SJSA1 (cell line): Measurements from ENCODE around the gene CREBBP. TPM values are rescaled to one million over a fixed set of nuclear protein-coding genes. Genes with fewer than 3 reads are reported as not detected.
"Not testable (repeated sequence)": the region's sequence is repeated elsewhere in the genome, so short reads cannot be mapped to it uniquely, and the experiment has no call there.

ENCODE experiments used
- DNase-seq, 2 experiments: peaks; one replicate each; pipeline ENCODE4 v3.0.0-alpha.2; 2015 to 2020; ENCODE audit warnings: low spot score in 2 of 2, low read depth in 1 of 2
- H3K27ac ChIP-seq: fragments of 250-450 bp; sonication (Bioruptor Pico); 2 replicates; pipeline ENCODE4 v1.5.1; 2020; ENCODE audit warnings: mild to moderate bottlenecking, moderate library complexity
- H3K27me3 ChIP-seq: fragments of 250-450 bp; sonication (Bioruptor Pico); replicated peaks from 2 replicates; pipeline ENCODE4 v1.5.1; 2020; ENCODE audit warnings: mild to moderate bottlenecking, moderate library complexity
- H3K36me3 ChIP-seq: fragments of 250-450 bp; sonication (Bioruptor Pico); 2 replicates; pipeline ENCODE4 v1.5.1; 2020; ENCODE audit warnings: mild to moderate bottlenecking
- H3K4me1 ChIP-seq: fragments of 250-450 bp; sonication (Bioruptor Pico); replicated peaks from 2 replicates; pipeline ENCODE4 v1.6.1; 2021; ENCODE audit warnings: mild to moderate bottlenecking
- H3K4me3 ChIP-seq: fragments of 250-450 bp; sonication (Bioruptor Pico); 2 replicates; pipeline ENCODE4 v1.5.1; 2020; ENCODE audit warnings: mild to moderate bottlenecking
- H3K9me3 ChIP-seq: fragments of 250-450 bp; sonication (Bioruptor Pico); replicated peaks from 2 replicates; pipeline ENCODE4 v1.5.1; 2020; ENCODE audit warnings: mild to moderate bottlenecking
- total RNA-seq: library from RNA; depleted of rRNA; stranded (reverse); fragments of >200 nt; shearing (Covaris generic); gene quantifications from 2 replicates; pipeline ENCODE4 v1.2.3, GENCODE V29; 2014

Gene CREBBP
- total RNA-seq, 1 experiment from 2014 or later = 16.8 TPM

DNA sequence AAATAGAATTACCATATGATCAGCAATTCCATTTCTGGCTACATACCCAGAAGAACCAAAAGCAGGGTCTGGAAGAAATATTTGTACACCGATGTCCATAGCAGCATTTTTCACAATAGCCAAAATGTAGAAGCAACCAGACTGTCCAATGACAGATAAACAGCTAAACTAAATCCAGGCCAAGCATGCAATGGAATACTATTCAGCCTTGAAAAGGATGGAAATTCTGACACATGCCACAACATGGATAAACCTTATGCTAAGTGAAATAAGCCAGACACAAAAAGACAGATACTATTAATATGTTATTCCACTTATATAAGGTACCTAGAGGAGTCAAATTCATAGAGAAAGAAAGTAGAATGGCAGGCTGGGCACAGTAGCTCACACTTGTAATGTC is 25.9 kb upstream of the CREBBP start:
- no peak for DNase-seq
- Histone ChIP-seq H3K9me3 (no peaks in the 10 kb centered on the region), H3K4me3 (no peak overlapping the region), H3K27me3 (no peaks in the 10 kb centered on the region), H3K36me3 (no peaks in the 10 kb centered on the region), H3K4me1 (no peaks in the 10 kb centered on the region), H3K27ac (no peak overlapping the region)

DNA sequence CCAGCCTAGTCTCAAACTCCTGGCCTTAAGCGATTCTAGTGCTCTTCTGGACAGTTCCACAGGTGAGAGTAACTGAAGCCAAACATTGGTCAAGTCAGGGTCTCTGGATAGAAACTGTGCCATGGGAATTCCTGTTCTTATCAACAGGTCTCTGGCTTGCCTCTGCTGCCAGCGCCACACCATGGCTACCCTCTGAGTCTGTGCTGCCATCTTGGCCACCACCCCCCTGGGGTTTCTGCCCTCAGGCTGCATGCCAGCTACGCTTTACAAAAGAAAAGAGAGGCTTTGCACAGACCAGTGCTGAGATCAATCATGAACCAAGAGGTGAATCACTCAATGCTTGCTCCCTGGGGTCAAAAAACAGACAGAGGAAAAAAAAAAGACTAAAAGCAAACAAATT is 24.4 kb upstream of the CREBBP start:
- DNase-seq = no peak

DNA sequence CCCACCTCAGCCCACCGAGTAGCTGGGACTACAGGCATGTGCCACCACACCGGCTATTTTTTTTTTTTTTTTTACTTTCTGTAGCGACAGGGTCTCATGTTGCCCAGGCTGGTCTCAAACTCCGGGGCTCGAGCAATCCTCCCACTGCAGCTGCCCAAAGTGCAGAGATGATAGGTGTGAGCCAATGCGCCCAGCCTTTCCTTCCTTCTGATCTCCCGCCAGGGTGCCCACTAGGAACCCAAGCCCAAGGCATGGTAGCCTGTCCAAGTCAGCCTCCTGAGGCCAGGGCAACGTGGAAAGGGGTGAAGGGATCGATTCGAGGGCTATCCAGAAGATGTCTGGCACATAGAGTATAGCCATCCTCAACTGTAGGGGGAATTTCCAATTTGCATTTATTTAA is 9.6 kb upstream of the CREBBP start:
- no peak for DNase-seq
- H3K4me3 ChIP-seq = no peak overlapping the region
- H3K27ac ChIP-seq = no peak overlapping the region
- H3K27me3 ChIP-seq = no peaks in the 10 kb centered on the region
- no peaks in the 10 kb centered on the region for H3K9me3 ChIP-seq
- H3K4me1 ChIP-seq = no peaks in the 10 kb centered on the region
- H3K36me3 ChIP-seq = no peaks in the 10 kb centered on the region

More for the DNA sequence above, 24.4 kb upstream of the CREBBP start:
- Histone ChIP-seq H3K27me3 (no peaks in the 10 kb centered on the region), H3K9me3 (no peaks in the 10 kb centered on the region), H3K36me3 (no peaks in the 10 kb centered on the region), H3K4me1 (no peaks in the 10 kb centered on the region), H3K27ac (no peak overlapping the region), H3K4me3 (no peak overlapping the region)

DNA sequence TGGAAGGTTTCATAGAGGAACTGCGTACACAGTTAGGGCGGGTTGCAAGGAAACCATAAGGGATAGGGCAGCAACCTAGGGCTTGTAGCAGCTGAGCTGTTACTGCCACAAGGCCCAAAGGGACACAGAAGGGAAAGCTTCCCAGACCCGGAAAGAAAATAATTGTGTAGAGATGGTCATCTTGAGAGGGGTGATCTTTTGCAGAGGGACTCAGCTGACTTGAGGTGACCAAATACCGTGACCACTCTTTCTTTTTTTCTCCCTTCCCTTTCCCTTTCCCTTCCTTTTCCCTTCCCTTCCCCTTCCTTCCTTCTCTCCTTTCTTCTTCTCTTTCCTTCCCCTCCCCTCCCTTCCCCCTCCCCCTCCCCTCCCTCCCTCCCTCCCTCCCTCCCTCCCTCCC is 8.5 kb upstream of the CREBBP start:
- Histone ChIP-seq H3K4me3 (no peak overlapping the region), H3K27me3 (no peaks in the 10 kb centered on the region), H3K9me3 (no peaks in the 10 kb centered on the region), H3K4me1 (no peaks in the 10 kb centered on the region), H3K27ac (no peak overlapping the region), H3K36me3 (no peaks in the 10 kb centered on the region)
- DNase-seq = no peak

DNA sequence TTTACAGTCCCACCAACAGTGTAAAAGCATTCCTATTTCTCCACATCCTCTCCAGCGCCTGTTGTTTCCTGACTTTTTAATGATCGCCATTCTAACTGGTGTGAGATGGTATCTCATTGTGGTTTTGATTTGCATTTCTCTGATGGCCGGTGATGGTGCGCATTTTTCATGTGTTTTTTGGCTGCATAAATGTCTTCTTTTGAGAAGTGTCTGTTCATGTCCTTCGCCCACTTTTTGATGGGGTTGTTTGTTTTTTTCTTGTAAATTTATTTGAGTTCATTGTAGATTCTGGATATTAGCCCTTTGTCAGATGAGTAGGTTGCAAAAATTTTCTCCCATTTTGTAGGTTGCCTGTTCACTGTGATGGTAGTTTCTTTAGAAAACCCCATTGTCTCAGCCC is 5.5 kb upstream of the CREBBP start:
- H3K27ac ChIP-seq, H3K9me3 ChIP-seq, H3K36me3 ChIP-seq, H3K4me1 ChIP-seq, H3K4me3 ChIP-seq, DNase-seq, H3K27me3 ChIP-seq: not testable (repeated sequence)

DNA sequence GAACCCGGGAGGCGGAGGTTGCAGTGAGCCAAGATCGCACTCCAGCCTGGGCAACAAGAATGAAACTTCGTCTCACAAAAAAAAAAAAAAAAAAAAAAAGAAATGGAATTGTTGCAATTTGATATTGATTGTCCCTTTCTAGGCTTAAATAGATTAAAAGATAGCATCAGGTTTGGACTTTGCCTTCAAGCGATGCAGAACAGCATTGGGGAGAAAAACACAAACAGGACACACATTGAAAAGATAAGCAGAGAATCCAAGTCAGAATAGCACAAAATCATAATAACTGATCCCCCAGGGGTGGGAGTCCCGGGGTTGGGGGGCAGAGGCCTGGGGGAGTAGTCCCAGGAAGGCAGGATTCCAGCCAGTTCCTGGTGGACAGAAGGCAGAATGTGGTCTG is 3.9 kb upstream of the CREBBP start:
- DNase-seq = no peak
- H3K36me3 ChIP-seq = peaks cover 10% of the 10 kb centered on the region
- H3K9me3 ChIP-seq = peaks cover 4% of the 10 kb centered on the region; the same call in 1 of the 2 replicates
- H3K27me3 ChIP-seq = no peaks in the 10 kb centered on the region
- peaks cover 9% of the 10 kb centered on the region for H3K4me1 ChIP-seq
- no peak overlapping the region for H3K27ac ChIP-seq
- H3K4me3 ChIP-seq = no peak overlapping the region

DNA sequence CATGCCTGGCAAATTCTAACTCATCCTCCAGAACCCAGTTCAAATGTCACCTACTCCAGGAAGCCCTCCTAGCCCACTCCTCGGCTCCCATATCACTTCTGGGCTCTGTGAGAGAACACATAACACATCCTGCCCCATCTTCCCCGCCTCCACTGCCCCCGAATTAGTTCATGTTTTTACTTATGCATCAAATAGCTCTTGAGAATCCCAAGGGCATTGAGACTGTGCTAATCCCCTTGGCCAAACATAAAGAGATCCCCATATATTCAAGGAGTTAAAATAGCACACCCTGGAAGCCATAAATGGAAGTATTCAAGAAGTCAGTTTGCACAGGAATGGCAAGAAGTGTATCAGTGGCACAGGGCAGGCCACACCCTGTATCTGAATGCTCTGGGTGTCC is 2.0 kb upstream of the CREBBP start:
- Histone ChIP-seq H3K4me1 (peaks cover 19% of the 10 kb centered on the region), H3K4me3 (no peak overlapping the region), H3K9me3 (peaks cover 7% of the 10 kb centered on the region; the same call in 1 of the 2 replicates), H3K36me3 (peaks cover 29% of the 10 kb centered on the region), H3K27me3 (no peaks in the 10 kb centered on the region), H3K27ac (no peak overlapping the region)
- DNase-seq = no peak

DNA sequence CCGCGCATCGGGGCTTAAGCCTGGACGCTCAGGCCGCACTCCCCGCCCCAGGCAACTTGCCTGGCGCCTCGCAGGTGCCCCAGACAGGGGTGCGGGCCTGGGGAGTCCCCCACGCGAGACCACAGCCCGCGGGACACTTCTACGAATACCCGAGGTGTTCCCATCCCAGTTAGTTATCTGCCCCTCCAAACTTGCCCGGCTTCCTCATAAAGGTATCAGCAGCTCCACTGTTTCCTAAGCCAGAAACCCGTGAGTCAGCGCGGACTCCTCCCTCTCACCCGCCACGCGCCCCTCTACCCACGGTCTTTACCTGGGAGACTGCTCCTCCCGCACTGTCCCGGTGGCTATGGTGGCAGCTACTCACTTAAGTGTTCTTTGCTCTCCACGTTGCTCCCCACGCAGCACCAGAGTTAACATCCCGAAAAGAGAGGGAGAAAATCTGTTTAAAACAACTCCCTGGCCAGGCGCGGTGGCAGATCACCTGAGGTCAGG is 1.0 kb upstream of the CREBBP start:
- no peak for DNase-seq
- peaks cover 23% of the 10 kb centered on the region for H3K4me1 ChIP-seq
- no peak overlapping the region for H3K27ac ChIP-seq
- peaks cover 35% of the 10 kb centered on the region for H3K36me3 ChIP-seq
- H3K9me3 ChIP-seq = peaks cover 7% of the 10 kb centered on the region; the same call in 1 of the 2 replicates
- peak overlapping the region; percentile 88 for H3K4me3 ChIP-seq
- no peaks in the 10 kb centered on the region for H3K27me3 ChIP-seq

DNA sequence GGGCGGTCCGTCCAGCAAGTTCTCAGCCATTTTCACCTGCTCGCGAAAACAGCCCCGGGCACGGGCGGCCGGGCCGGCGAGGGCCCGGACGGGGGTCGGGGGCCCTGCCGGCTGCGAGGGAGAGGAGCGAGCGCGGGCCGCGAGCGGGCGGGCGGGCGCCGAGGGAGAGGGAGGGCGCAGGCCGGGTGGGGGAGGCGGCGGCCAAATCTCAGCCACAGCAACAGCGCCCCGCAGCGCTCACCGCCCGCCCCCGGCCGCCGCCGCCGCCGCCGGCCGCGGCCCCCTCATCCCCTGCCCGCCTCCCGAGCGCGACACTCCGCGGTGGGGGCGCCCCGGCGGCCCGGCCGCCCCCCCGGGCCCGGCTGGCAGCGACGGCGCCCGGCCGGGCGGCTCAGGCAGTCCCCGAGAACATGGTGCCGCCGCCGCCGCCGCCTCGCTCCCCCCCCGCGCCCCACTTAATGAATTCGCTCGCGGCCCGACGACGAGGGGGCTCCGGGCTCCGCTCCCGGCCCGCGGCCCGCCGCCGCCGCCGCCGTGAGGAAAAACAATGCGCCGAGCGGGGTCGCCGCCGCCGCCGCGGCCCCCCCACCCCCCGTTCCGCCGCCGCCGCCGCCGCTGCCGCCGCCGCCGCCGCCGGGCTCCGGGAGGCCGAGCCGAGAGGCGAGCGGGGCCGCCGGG is 487 bp downstream of the CREBBP start:
- DNase-seq = peak in 1 of 2 experiments; percentile 76

DNA sequence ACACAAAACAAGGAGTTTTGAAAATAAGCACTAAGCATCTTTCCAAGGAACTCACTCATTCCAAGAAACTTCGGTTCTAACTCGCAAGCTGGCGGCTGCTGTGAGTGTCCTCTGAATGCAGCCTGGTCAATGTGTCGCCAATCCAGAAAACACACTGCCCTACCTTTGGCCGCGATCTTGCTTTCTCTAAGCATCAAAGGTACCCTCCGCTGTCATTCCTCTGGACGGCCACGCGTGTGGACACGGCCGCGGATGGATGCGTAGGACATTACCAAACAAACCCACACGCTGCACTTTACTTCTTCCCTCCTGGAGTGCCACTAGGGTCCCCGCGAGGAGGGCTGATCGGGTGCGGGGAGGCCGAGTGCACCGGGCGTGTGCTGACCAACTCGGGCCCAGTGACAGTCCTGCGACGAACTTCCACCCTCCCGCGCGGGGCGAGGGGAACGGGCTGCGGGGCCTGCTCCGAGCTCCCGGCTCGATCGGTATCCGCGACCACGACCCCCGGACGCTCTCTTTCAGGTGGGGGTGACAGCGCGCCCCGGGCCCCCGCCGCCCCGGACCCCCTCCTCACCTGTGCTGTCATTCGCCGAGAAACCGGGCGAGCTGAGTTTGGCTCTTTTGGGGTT is 1.1 kb downstream of the CREBBP start:
- peak in 1 of 2 experiments; percentile 36 for DNase-seq
- Histone ChIP-seq H3K27me3 (no peaks in the 10 kb centered on the region), H3K36me3 (peaks cover 42% of the 10 kb centered on the region), H3K4me3 (peak overlapping the region; percentile 88), H3K27ac (no peak overlapping the region), H3K9me3 (peaks cover 7% of the 10 kb centered on the region; the same call in 1 of the 2 replicates), H3K4me1 (peaks cover 31% of the 10 kb centered on the region)

More for the DNA sequence above, 487 bp downstream of the CREBBP start:
- H3K27ac ChIP-seq = peak overlapping the region; percentile 80
- H3K4me3 ChIP-seq = peak overlapping the region; percentile 88
- H3K9me3 ChIP-seq = peaks cover 7% of the 10 kb centered on the region; the same call in 1 of the 2 replicates
- no peaks in the 10 kb centered on the region for H3K27me3 ChIP-seq
- peaks cover 27% of the 10 kb centered on the region for H3K4me1 ChIP-seq
- peaks cover 36% of the 10 kb centered on the region for H3K36me3 ChIP-seq

DNA sequence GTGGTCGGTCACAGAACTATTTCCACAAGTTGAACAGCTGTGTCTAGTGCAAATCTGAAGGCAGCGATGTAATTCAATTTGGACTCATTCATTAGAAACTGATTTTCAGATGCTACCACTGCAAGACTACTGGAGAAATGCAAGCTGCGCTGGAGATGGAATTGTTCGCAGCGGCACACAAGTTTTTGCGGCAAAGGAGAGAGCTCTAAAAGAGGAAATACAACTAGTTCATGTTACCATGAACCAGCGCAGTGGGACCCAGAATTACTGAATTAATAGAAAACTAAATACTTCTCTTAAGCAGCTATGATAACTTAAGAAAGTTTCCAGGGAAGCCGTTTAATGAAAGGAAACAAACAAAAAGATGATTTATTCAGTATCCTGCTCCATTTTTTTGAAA is 1.9 kb downstream of the CREBBP start:
- peaks cover 42% of the 10 kb centered on the region for H3K36me3 ChIP-seq
- H3K4me3 ChIP-seq = peak overlapping the region; percentile 88
- no peak for DNase-seq
- H3K9me3 ChIP-seq = peaks cover 7% of the 10 kb centered on the region; the same call in 1 of the 2 replicates
- H3K27ac ChIP-seq = no peak overlapping the region
- H3K4me1 ChIP-seq = peaks cover 31% of the 10 kb centered on the region
- no peaks in the 10 kb centered on the region for H3K27me3 ChIP-seq

DNA sequence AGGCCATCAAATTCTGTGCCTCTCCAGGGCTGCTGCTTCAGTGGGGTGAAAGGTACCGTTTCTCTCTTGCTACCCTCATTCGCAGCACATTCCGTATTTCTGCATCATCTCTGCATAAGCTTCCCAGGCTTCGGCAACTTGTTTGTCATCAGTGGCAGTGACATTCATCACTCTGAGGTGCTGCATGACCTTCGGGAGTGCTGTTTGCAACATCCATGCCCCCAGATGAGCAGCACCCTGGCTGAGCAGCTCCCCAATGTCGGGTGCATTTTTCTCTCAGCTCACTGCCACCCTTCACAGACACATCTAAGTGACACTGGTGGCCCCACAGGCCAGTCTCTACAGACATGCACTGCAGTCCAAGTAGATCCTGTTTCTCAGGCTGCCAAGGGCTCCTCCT is 3.8 kb downstream of the CREBBP start:
- Histone ChIP-seq H3K4me1 (peaks cover 42% of the 10 kb centered on the region), H3K4me3 (no peak overlapping the region), H3K27me3 (no peaks in the 10 kb centered on the region), H3K27ac (no peak overlapping the region), H3K9me3 (peaks cover 7% of the 10 kb centered on the region; the same call in 1 of the 2 replicates), H3K36me3 (peaks cover 42% of the 10 kb centered on the region)
- no peak for DNase-seq

DNA sequence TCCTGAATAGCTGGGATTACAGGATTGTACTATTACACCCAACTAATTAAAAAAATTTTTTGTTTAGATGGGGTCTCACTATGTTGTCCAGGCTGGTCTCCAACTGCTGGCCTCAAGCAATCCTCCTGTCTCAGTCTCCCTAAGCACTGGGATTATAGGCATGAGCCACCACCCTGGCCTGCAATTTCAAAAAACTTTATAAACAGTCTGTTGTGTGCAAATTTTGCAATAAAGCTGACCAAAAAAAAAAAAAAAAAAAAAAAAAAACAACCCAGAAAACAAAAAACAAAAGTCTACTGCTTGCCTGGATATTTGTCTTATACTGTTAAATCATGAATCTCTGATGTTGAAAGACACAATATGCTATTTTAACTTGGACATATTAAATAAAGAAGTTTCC is 4.4 kb downstream of the CREBBP start:
- Histone ChIP-seq H3K27me3 (no peaks in the 10 kb centered on the region), H3K4me3 (no peak overlapping the region), H3K4me1 (peaks cover 44% of the 10 kb centered on the region), H3K36me3 (peaks cover 41% of the 10 kb centered on the region), H3K27ac (no peak overlapping the region), H3K9me3 (peaks cover 7% of the 10 kb centered on the region; the same call in 1 of the 2 replicates)
- no peak for DNase-seq
